ENCODE data around the gene RYR1.
"Not testable (repeated sequence)": the region's sequence is repeated elsewhere in the genome, so short reads cannot be mapped to it uniquely, and the experiment has no call there.

RYR1 gene

GRCh38 chr19:38425810-38426466 lies 7.6 kb upstream of the RYR1 start, which contains the start of gene RASGRP4:
Gene RASGRP4, minus strand, starts transcription at chr19:38426219. Its CDS starts 128 bp downstream, at chr19:38426091.
- DNase-seq (ENCODE audit: low read depth in 2 of 2, low spot score in 1 of 2), result no peak

GRCh38 chr19:38427035-38427677 lies 6.3 kb upstream of the RYR1 start:
- not testable (repeated sequence) for DNase-seq (ENCODE audit: low read depth in 2 of 2, low spot score in 1 of 2)

- no peak for DNase-seq (ENCODE audit: low read depth in 2 of 2, low spot score in 1 of 2)
Observed at GRCh38 chr19:38429055-38429810, 4.3 kb upstream of the RYR1 start.

DNA sequence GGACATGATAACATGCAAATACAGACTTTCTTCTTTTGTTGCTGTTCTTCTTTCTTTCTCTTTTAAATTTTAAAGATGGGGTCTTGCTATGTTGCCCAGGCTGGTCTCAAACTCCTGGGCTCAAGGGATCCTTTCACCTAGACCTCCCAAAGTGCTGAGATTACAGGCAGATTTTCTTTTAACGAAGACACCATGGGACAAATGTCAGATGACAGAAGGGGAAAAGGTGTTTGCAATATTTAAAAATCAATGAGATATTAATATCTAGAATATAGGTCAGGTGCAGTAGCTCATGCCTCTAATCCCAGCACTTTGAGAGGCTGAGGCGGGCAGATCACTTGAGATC lies 3.7 kb upstream of the RYR1 start:
- no peak for DNase-seq (ENCODE audit: low read depth in 2 of 2, low spot score in 1 of 2)

DNA sequence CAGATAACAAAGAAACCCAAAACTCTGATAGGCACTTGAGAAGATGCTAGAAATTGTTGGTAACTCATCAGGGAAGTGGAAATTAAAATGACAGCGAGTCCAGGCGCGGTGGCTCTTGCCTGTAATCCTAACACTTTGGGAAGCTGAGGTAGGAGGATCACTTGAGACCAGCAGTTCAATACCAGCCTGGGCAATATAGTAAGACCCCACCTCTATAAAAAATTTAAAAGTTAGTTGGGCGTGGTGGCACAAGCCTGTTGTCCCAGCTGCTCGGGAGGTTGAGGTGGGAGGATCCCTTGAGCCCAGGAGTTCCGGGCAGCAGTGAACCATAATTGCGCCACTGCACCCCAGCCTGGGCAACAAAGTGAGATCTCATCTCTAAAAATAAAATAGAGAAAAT lies 2.6 kb upstream of the RYR1 start:
- no peak for DNase-seq (ENCODE audit: low read depth in 2 of 2, low spot score in 1 of 2)

- no peak for DNase-seq (ENCODE audit: low read depth in 2 of 2, low spot score in 1 of 2)
Observed at GRCh38 chr19:38434549-38435051, 1.1 kb downstream of the RYR1 start.

- DNase-seq (ENCODE audit: low read depth in 2 of 2, low spot score in 1 of 2), result no peak
Observed at GRCh38 chr19:38437295-38437694, 3.8 kb downstream of the RYR1 start.

DNA sequence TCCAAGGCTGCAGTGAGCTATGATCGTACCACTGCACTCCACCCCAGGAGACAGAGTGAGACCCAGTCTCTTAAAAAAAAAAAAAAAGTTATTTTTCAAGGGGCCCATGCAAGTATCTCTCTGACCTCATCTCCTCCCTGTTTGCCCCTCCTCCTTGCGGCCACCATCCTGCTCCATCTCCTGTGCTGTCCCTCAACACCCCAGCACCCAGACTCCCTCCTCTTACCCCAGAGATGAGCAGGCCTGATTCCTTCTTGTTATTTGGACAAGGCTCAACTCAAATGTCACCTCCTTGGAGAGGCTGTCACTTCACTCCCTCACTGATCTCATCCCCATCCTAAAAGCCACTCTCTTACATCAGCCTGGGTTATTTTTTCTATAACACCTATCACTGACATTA lies 4.4 kb downstream of the RYR1 start:
- DNase-seq (ENCODE audit: low read depth in 2 of 2, low spot score in 1 of 2), result no peak

DNA sequence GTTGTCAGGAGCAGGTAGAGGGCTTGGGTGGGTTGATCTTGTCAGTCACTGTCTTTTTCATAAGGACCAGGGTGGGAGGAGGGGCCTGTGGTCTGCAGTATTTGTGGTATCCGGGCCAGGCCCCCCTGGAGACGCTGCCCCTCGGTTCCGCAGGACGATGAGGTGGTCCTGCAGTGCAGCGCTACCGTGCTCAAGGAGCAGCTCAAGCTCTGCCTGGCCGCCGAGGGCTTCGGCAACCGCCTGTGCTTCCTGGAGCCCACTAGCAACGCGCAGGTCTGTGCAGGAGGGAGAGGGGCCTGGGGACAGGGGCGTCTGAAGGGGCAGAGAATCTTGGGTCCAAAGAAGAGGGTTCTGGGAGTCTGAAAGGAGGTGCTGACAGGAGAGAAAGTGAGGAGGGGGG lies 7.1 kb downstream of the RYR1 start:
- DNase-seq (ENCODE audit: low read depth in 2 of 2, low spot score in 1 of 2), result no peak

GRCh38 chr19:38441657-38442348 lies 8.3 kb downstream of the RYR1 start:
- no peak for DNase-seq (ENCODE audit: low read depth in 2 of 2, low spot score in 1 of 2)

DNA sequence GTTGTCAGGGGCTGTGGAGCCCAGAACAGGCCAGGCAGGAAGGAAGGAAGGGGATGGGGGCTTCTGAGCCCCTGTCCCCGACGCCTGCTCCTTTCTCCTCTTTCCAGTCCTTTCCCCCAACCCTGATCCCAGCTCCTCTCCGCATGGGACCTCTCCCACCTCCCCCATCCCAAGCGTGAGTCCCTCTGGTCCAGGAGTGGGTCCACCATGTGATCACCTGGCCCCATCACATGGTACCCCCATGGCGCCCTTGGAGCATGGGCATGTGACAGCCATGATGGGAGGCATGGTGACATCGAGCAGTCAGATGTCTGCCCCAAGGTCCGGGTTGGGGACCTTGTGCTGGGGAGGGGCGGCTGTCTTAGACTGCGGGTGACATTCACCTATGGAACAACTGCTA lies 9.2 kb downstream of the RYR1 start:
- DNase-seq (ENCODE audit: low read depth in 2 of 2, low spot score in 1 of 2), result no peak

- DNase-seq (ENCODE audit: low read depth in 2 of 2, low spot score in 1 of 2), result no peak
Observed at GRCh38 chr19:38443458-38443999, 10.0 kb downstream of the RYR1 start.

- no peak for DNase-seq (ENCODE audit: low read depth in 2 of 2, low spot score in 1 of 2)
Observed at GRCh38 chr19:38444026-38444425, 10.5 kb downstream of the RYR1 start.

DNA sequence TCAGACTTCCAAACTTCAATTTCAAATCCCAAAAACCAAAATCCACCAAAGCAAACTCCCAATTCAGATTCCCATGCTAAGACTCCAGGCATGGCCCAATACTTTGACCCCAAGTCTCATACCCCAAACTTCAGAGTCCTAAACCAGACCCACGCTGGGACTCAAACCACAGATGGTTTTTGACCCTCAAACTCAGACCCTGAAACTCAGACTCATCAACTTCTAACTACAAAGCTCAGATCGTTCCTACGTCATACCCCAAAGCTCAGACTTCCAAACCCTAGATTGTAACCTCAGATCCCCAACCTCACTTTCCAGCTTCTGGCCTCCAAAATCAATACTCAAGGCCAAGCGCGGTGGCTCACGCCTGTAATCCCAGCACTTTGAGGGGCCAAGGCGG lies 11.9 kb downstream of the RYR1 start:
- no peak for DNase-seq (ENCODE audit: low read depth in 2 of 2, low spot score in 1 of 2)

GRCh38 chr19:38448225-38448624 lies 14.7 kb downstream of the RYR1 start:
- DNase-seq (ENCODE audit: low read depth in 2 of 2, low spot score in 1 of 2), result no peak

- no peak for DNase-seq (ENCODE audit: low read depth in 2 of 2, low spot score in 1 of 2)
Observed at GRCh38 chr19:38449518-38449917, 16.0 kb downstream of the RYR1 start.

DNA sequence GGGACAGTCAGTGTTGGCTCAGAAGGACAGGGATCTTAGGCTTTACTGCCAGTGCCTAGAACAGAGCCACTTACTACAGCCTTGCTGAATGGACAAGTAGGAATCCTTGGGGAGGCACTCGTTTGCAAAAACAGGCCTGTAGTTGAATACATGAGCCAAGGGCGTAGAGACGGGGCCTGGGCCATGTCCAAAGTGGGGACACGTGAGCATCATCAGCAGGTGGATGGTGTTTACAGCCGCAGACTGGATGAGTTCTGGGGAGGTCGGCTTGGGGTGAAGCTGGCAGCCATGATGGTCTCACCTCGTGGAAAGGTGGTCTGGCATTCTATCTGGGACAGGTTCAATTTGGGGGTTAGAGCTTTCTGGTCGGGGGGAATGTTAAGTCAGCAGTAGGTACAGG lies 17.5 kb downstream of the RYR1 start:
- DNase-seq (ENCODE audit: low read depth in 2 of 2, low spot score in 1 of 2), result no peak

DNA sequence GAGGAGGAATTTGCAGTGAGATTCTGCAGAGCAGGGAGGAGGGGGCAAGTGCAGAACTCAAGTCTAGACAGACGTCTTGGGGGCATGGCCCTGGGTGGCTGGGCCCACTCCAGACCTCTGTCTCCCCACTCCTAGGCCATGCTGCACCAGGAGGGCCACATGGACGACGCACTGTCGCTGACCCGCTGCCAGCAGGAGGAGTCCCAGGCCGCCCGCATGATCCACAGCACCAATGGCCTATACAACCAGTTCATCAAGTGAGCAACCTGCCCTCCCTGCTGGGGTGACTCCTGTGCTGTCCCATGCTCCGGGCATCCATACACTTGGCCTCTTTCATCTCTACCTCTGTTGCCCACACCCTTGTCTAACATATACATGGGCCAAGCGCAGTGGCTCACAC lies 18.1 kb downstream of the RYR1 start:
- no peak for DNase-seq (ENCODE audit: low read depth in 2 of 2, low spot score in 1 of 2)

DNA sequence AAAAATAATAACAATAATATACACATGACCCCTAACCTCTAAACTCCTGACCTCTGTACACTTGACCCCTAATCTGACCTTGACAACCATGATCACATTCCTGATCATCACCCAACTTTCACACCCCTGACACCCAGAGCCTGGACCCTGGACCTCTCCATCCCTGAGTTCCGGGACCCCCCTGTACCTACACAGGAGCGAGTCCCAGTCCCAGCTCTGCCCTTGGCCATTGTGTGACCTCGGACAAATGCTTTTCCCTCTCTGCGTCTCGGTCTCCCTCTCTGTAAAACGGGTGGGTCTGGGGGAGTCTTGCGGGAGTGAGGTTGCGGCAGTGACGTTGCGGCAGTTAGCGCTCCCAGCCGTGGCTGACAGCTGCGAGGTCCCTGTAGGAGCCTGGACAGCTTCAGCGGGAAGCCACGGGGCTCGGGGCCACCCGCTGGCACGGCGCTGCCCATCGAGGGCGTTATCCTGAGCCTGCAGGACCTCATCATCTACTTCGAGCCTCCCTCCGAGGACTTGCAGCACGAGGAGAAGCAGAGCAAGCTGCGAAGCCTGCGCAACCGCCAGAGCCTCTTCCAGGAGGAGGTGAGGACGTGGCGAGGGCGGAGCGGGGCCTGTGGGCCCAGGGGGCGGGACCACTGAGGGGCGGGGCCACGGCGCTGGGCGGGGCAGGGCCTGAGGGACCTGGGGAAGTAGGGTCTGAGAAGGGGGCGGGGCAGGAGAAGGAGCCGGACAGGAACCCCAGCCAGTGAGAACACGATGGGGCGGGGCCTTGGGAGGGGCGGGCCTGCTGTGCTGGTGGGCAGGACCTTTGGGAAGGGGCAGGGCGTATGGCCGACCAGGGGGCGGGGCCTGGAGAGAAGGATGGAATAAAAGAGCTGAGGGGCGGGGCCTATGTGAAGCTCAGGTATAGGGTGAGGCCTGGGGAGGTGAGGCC lies 19.2 kb downstream of the RYR1 start:
- DNase-seq (ENCODE audit: low read depth in 2 of 2, low spot score in 1 of 2), result no peak

DNA sequence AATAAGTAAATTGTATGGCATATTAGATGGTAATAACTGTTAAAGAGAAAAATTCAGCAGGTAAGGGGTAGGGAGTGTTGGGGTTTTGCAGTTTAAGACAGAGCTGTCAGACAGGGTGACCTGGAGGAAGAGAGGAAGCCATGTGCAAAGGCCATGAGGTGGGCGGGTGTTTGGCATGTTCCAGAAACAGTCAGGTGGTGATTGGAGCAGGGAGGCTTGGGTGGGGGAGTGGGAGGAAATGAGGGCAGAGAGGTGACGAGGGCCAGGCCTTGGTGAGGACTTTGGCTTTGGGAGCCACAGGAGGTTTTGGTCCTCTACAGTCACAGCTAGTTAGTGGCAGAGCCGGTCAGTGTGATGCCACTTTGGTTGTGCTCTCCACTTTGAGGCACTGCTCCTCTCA lies 20.1 kb downstream of the RYR1 start:
- no peak for DNase-seq (ENCODE audit: low read depth in 2 of 2, low spot score in 1 of 2)

Data from stimulated activated CD8-positive, alpha-beta memory T cell treated with anti-CD3 and anti-CD28 coated beads, Interleukin-4, amount 100 ng/mL, for 1 hour (primary cell).